A673 (cell line): Measurements from ENCODE around the gene COMMD3.

Source experiments
- EZH2 ChIP-seq: fragments of 200-600 bp; sonication (generic); IDR thresholded peaks from 2 replicates; pipeline ENCODE4 v1.6.1; 2017; ENCODE audit warnings: borderline replicate concordance, low read depth, mild to moderate bottlenecking, mixed read lengths, antibody characterized with exemption, low read length; ENCODE audit not compliant: poor library complexity, severe bottlenecking
- TF ChIP-seq, protein P1 (sequence below): fragments of 300-800, 200-600 bp; sonication (generic); conservative IDR thresholded peaks from 2 replicates; pipeline ENCODE4 v1.5.1; 2017; ENCODE audit warnings: low read depth, mild to moderate bottlenecking, antibody characterized with exemption, low read length, moderate library complexity, mixed read lengths

- TF ChIP-seq, protein P1, sequence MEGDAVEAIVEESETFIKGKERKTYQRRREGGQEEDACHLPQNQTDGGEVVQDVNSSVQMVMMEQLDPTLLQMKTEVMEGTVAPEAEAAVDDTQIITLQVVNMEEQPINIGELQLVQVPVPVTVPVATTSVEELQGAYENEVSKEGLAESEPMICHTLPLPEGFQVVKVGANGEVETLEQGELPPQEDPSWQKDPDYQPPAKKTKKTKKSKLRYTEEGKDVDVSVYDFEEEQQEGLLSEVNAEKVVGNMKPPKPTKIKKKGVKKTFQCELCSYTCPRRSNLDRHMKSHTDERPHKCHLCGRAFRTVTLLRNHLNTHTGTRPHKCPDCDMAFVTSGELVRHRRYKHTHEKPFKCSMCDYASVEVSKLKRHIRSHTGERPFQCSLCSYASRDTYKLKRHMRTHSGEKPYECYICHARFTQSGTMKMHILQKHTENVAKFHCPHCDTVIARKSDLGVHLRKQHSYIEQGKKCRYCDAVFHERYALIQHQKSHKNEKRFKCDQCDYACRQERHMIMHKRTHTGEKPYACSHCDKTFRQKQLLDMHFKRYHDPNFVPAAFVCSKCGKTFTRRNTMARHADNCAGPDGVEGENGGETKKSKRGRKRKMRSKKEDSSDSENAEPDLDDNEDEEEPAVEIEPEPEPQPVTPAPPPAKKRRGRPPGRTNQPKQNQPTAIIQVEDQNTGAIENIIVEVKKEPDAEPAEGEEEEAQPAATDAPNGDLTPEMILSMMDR, result no peak
- TF ChIP-seq EZH2, result no peak
Observed at GRCh38 chr10:22346096-22346661, 30.0 kb downstream of the COMMD3 start.
